WTC11 (cell line): ENCODE data around the gene MEX3D. TPM values are rescaled to one million over a fixed set of nuclear protein-coding genes. Genes with fewer than 3 reads are reported as not detected.
A peak's percentile ranks its signal among the peaks of the same experiment; 100 is the strongest.

Experiments
- ATAC-seq: fragments of 200-7000 bp; cut with Tn5 transposase; 2 replicates; pipeline ENCODE4 v1.10.0; 2021; ENCODE audit warnings: mild to moderate bottlenecking, moderate library complexity
- CTCF ChIA-PET: fragments of 300-600 bp; sonication (Branson Sonifier 250); formaldehyde crosslinking; loops from one replicate; lab custom pipeline; 2021; ENCODE audit warnings: antibody characterized with exemption; lab: Charles Lee
- POLR2A ChIA-PET: fragments of 350-600 bp; sonication (Branson Sonifier 250); formaldehyde crosslinking; loops from one replicate; lab custom pipeline; 2021; ENCODE audit warnings: antibody characterized with exemption; lab: Charles Lee
- DNase-seq: peaks from one replicate; pipeline ENCODE4 v3.0.0; 2021; ENCODE audit warnings: low spot score
- H3K27ac Mint-ChIP-seq: 2 replicates; pipeline ENCODE4 v1.8.0; 2021; ENCODE audit warnings: mixed read lengths
- H3K27me3 Mint-ChIP-seq: 2 replicates; pipeline ENCODE4 v1.8.0; 2021; ENCODE audit warnings: low read depth, mild to moderate bottlenecking, moderate library complexity, mixed read lengths
- H3K36me3 Mint-ChIP-seq: 2 replicates; pipeline ENCODE4 v1.8.0; 2021; ENCODE audit warnings: mixed read lengths
- H3K4me1 Mint-ChIP-seq: 2 replicates; pipeline ENCODE4 v1.8.0; 2022; ENCODE audit warnings: mixed read lengths
- H3K4me3 Mint-ChIP-seq: 2 replicates; pipeline ENCODE4 v1.8.0; 2021; ENCODE audit warnings: mild to moderate bottlenecking, moderate library complexity, mixed read lengths
- H3K9me3 Mint-ChIP-seq: 2 replicates; pipeline ENCODE4 v1.8.0; 2021; ENCODE audit warnings: mixed read lengths
- ARID4B ChIP-seq: sonication (generic); formaldehyde crosslinking; IDR thresholded peaks from 2 replicates; pipeline ENCODE4 v1.8.0; 2023; ENCODE audit warnings: missing genetic modification reagents, mild to moderate bottlenecking, borderline replicate concordance
- ATF6 ChIP-seq: sonication (generic); formaldehyde crosslinking; IDR thresholded peaks from 2 replicates; pipeline ENCODE4 v1.8.1; 2023; ENCODE audit warnings: mild to moderate bottlenecking, missing genetic modification reagents
- CREM ChIP-seq: sonication (generic); formaldehyde crosslinking; IDR thresholded peaks from 2 replicates; pipeline ENCODE4 v1.8.1; 2022; ENCODE audit warnings: mild to moderate bottlenecking, missing genetic modification reagents, moderate library complexity
- E2F5 ChIP-seq: sonication (generic); formaldehyde crosslinking; IDR thresholded peaks from 2 replicates; pipeline ENCODE4 v1.8.1; 2022; ENCODE audit warnings: mild to moderate bottlenecking, moderate library complexity, missing genetic modification reagents
- ERG ChIP-seq: fragments of 250-450 bp; sonication (Bioruptor Pico); IDR thresholded peaks from 2 replicates; pipeline ENCODE4 v1.8.0; 2021; ENCODE audit warnings: mild to moderate bottlenecking
- FOXK1 ChIP-seq: sonication (generic); formaldehyde crosslinking; IDR thresholded peaks from 2 replicates; pipeline ENCODE4 v1.8.0; 2022; ENCODE audit warnings: mild to moderate bottlenecking, moderate library complexity, missing genetic modification reagents
- FOXP4 ChIP-seq: sonication (generic); formaldehyde crosslinking; IDR thresholded peaks from 2 replicates; pipeline ENCODE4 v1.8.0; 2022; ENCODE audit warnings: mild to moderate bottlenecking, missing genetic modification reagents
- JUN ChIP-seq: sonication (generic); formaldehyde crosslinking; IDR thresholded peaks from 2 replicates; pipeline ENCODE4 v1.8.0; 2023; ENCODE audit warnings: mild to moderate bottlenecking, missing genetic modification reagents
- RORB ChIP-seq: fragments of 250-450 bp; sonication (Bioruptor Pico); IDR thresholded peaks from 2 replicates; pipeline ENCODE4 v1.9.0; 2021; ENCODE audit warnings: mild to moderate bottlenecking
- SMAD4 ChIP-seq: sonication (generic); formaldehyde crosslinking; IDR thresholded peaks from 2 replicates; pipeline ENCODE4 v1.8.0; 2022; ENCODE audit warnings: mild to moderate bottlenecking, missing genetic modification reagents
- STAT6 ChIP-seq: sonication (generic); formaldehyde crosslinking; conservative IDR thresholded peaks from 2 replicates; pipeline ENCODE4 v1.8.1; 2023; ENCODE audit warnings: mild to moderate bottlenecking, low read depth, missing genetic modification reagents, moderate library complexity
- TCF7 ChIP-seq: sonication (generic); formaldehyde crosslinking; IDR thresholded peaks from 2 replicates; pipeline ENCODE4 v1.8.0; 2022; ENCODE audit warnings: mild to moderate bottlenecking, low read depth, missing genetic modification reagents, moderate library complexity
- ZNF232 ChIP-seq: sonication (generic); formaldehyde crosslinking; IDR thresholded peaks from 2 replicates; pipeline ENCODE4 v1.8.0; 2022; ENCODE audit warnings: mild to moderate bottlenecking, missing genetic modification reagents
- ZNF263 ChIP-seq: sonication (generic); formaldehyde crosslinking; IDR thresholded peaks from 2 replicates; pipeline ENCODE4 v1.8.1; 2022; ENCODE audit warnings: low read depth, mild to moderate bottlenecking, moderate library complexity, missing genetic modification reagents
- ZNF317 ChIP-seq: sonication (generic); formaldehyde crosslinking; IDR thresholded peaks from 2 replicates; pipeline ENCODE4 v1.8.1; 2023; ENCODE audit warnings: low read depth, mild to moderate bottlenecking, moderate library complexity, missing genetic modification reagents, borderline replicate concordance
- total RNA-seq: library from RNA; stranded (reverse); gene quantifications from 3 replicates; pipeline ENCODE4 v1.2.3, GENCODE V29; 2021

MEX3D gene
- total RNA-seq, 1 experiment from 2014 or later, result 69.5 TPM

GRCh38 chr19:1567848-1568227, 287 bp downstream of the MEX3D start (continued):
- TF ChIP-seq ARID4B (CRISPR knock-in tag) (no peak), FOXP4 (CRISPR knock-in tag) (no peak), STAT6 (CRISPR knock-in tag) (no peak), RORB (no peak)

- POLR2A ChIA-PET, result interaction anchor here (0.9 to 1.4 kb wide), 6 partner anchors 15 to 260 kb away, joined by 3 to 7 read pairs (median 4); partner anchors contain the start of gene REEP6
- TF ChIP-seq FOXK1 (CRISPR knock-in tag) (no peak), CREM (CRISPR knock-in tag) (0 out of 2 replicates have a peak, but pooled peaks have one; percentile 43), ZNF317 (CRISPR knock-in tag) (no peak), E2F5 (CRISPR knock-in tag) (0 out of 2 replicates have a peak, but pooled peaks have one; percentile 37), TCF7 (CRISPR knock-in tag) (no peak), ERG (CRISPR knock-in tag) (no peak), ATF6 (CRISPR knock-in tag) (no peak), ZNF232 (CRISPR knock-in tag) (no peak), JUN (CRISPR knock-in tag) (no peak), ZNF263 (0 out of 2 replicates have a peak, but pooled peaks have one; percentile 22), SMAD4 (no peak), ARID4B (CRISPR knock-in tag) (no peak)
Observed at GRCh38 chr19:1567116-1567847, 843 bp downstream of the MEX3D start.

More at GRCh38 chr19:1567116-1567847, 843 bp downstream of the MEX3D start:
- Mint-ChIP-seq H3K4me1 (peaks cover 6% of the 10 kb centered on the region), H3K27ac (no peak overlapping the region), H3K9me3 (0 out of 2 replicates have a peak, but pooled peaks cover 3% of the 10 kb centered on the region), H3K36me3 (peaks cover 5% of the 10 kb centered on the region; the same call in 1 of the 2 replicates), H3K4me3 (peak overlapping the region; percentile 59), H3K27me3 (peaks cover 38% of the 10 kb centered on the region)
- CTCF ChIA-PET, result interaction anchor here (0.6 to 1.5 kb wide), 11 partner anchors 13 to 297 kb away, joined by 3 to 14 read pairs (median 3); partner anchors contain the start of genes APC2 and REEP6
- DNase-seq (no peak), ATAC-seq (no peak)
